IPS-15b (cell line): ENCODE results near the gene DYNC1I2.
A peak's percentile ranks its signal among the peaks of the same experiment; 100 is the strongest.

Source experiments
- H3K27me3 ChIP-seq: one replicate; pipeline ENCODE4 v1.6.1; 2013; ENCODE audit warnings: low read length; ENCODE audit not compliant: control insufficient read depth, insufficient read depth
- H3K36me3 ChIP-seq: one replicate; pipeline ENCODE4 v1.6.1; 2013; ENCODE audit warnings: low read length; ENCODE audit not compliant: control insufficient read depth, insufficient read depth
- H3K4me1 ChIP-seq: one replicate; pipeline ENCODE4 v1.6.1; 2013; ENCODE audit warnings: mild to moderate bottlenecking, low read length; ENCODE audit not compliant: control insufficient read depth, insufficient read depth
- H3K4me3 ChIP-seq: one replicate; pipeline ENCODE4 v1.5.1; 2013; ENCODE audit warnings: low read depth, low read length
- H3K9ac ChIP-seq: one replicate; pipeline ENCODE4 v1.6.1; 2013; ENCODE audit warnings: low read depth, mild to moderate bottlenecking, low read length
- H3K9me3 ChIP-seq: one replicate; pipeline ENCODE4 v1.6.1; 2013; ENCODE audit warnings: mild to moderate bottlenecking, low read length; ENCODE audit not compliant: control insufficient read depth, insufficient read depth

DYNC1I2 gene

DNA sequence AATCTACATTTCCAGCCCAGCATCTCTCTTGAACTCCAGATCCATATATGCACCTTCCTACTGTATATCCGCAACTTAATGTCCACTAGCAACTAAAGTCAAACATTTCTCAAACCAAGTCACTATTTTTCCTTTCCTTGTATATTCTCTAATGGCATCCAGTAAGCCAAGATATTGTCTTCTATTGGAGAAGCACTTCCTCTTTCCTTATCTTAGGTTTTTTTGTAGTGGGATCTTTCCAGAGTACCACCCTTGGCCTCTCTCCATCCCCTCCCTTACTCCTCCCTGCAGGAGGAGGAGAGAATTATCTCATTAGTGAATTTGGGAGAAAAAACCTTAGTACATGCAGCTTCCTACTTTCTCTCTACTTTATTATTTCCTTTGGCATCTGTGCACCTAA lies 8.7 kb upstream of the DYNC1I2 start:
- H3K9ac ChIP-seq: no peak overlapping the region
- no peaks in the 10 kb centered on the region for H3K36me3 ChIP-seq
- no peaks in the 10 kb centered on the region for H3K9me3 ChIP-seq
- H3K4me1 ChIP-seq: peaks cover 3% of the 10 kb centered on the region
- no peaks in the 10 kb centered on the region for H3K27me3 ChIP-seq
- H3K4me3 ChIP-seq: no peak overlapping the region

DNA sequence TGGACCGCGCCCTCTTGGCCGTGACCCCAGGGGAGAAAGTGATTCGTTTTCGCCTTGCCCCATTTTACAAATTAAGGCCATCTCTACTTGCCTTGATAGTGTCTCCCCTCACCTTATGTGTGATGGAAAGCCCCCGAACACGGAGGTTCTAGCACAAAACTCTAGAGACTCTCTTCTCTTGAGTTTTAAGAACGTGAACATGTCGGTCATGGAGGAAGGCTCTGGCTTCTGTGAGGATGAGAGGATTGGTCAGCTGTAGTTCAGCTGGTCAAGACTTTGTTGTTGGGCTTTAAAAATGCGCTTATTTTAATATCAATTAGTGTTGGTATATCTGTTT lies 828 bp downstream of the DYNC1I2 start:
- H3K27me3 ChIP-seq: no peaks in the 10 kb centered on the region
- peak overlapping the region; percentile 91 for H3K4me3 ChIP-seq
- peak overlapping the region; percentile 90 for H3K9ac ChIP-seq
- no peaks in the 10 kb centered on the region for H3K9me3 ChIP-seq
- no peaks in the 10 kb centered on the region for H3K36me3 ChIP-seq
- peaks cover 10% of the 10 kb centered on the region for H3K4me1 ChIP-seq

DNA sequence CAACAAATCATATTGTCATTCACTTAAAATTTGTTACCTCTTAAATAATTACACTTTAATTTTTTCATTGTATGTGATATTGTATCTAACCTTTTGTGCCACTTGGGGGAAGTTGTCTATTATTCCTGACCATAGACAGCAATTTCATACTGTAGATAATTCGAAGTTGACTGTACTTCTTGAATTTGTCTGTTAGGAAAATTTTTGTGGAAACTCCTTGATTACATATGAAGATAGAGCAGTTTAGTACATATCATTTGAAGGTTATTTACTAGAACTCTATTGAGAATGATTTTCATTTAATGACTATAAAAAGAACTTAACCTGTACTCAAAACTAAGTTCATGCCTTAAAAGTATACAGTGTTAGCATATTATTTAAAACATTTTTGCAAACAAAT lies 5.1 kb downstream of the DYNC1I2 start:
- H3K4me3 ChIP-seq: no peak overlapping the region
- no peaks in the 10 kb centered on the region for H3K36me3 ChIP-seq
- no peaks in the 10 kb centered on the region for H3K27me3 ChIP-seq
- no peaks in the 10 kb centered on the region for H3K9me3 ChIP-seq
- H3K9ac ChIP-seq: no peak overlapping the region
- peaks cover 10% of the 10 kb centered on the region for H3K4me1 ChIP-seq

DNA sequence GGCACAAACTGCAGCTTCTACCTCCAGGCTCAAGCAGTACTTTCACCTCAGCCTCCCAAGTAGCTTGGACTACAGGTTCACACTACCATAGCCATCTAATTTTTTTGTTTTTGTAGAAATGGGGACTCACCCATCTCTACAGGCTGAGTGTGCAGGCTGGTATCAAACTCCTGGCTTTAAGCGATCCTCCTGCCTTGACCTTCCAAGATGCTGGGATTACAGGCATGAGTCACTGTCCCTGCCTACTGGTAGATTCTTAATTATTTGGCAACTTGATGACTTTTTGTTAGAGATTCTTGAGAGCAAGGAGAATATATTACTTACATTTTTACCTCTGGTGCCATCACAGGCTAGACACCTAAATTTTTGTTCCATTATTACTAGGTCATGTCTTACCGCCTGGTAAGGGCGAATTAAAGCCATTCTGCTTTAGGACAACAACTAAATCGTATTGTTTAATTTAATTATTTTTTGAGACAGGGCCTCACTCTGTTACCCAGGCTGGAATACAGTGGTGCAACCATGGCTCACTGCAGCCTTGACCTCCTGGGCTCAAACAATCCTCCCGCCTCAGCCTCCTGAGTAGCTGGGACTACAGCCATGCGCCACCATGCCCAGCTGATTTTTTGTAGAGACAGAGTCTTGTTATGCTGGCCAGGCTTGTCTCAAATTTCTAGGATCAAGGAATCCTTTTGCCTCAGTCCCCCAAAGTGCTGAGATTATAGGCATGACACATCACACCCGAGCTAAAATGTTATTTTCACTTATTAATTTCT lies 15.7 kb downstream of the DYNC1I2 start:
- H3K27me3 ChIP-seq: no peaks in the 10 kb centered on the region
- no peak overlapping the region for H3K9ac ChIP-seq
- H3K9me3 ChIP-seq: no peaks in the 10 kb centered on the region
- no peaks in the 10 kb centered on the region for H3K36me3 ChIP-seq
- no peak overlapping the region for H3K4me3 ChIP-seq
- no peaks in the 10 kb centered on the region for H3K4me1 ChIP-seq

DNA sequence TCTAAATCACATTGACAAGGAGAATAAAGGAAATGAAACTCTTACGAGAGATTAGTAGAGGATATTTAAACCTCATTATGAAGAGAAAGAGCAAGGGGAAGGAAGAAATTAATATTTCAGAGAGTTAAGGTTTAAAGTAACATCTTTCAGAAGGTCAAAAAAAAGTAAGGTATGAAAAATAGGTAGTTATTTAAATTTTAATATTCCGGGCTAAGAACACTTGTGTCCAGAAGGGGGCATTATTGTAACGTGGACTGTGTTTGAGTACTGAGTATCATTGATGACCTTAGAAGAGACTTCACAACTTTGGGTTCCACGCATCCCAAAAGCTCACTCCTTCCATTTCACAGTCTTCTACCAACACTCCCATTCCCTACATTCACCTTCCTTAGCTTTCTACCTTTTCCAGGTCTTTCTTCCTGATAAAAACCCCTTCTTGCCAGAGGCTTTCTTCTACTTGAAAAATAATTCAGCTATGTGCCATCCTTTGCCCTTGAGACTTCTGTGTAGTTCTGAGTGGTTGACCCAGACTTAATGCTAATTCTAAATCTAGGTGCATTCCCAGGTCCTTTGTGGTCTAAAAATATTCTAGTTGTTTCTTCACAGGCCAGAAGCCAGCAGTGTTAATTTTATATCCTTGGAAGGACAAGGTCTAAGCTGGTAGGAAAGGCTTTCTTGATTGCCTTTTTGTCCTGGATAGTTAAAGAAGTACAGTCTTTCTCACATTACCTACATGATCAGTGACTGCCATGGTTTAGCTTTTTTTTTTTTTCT lies 16.5 kb downstream of the DYNC1I2 start:
- Histone ChIP-seq H3K4me3 (no peak overlapping the region), H3K36me3 (no peaks in the 10 kb centered on the region), H3K9me3 (no peaks in the 10 kb centered on the region), H3K9ac (no peak overlapping the region), H3K27me3 (no peaks in the 10 kb centered on the region), H3K4me1 (no peaks in the 10 kb centered on the region)

DNA sequence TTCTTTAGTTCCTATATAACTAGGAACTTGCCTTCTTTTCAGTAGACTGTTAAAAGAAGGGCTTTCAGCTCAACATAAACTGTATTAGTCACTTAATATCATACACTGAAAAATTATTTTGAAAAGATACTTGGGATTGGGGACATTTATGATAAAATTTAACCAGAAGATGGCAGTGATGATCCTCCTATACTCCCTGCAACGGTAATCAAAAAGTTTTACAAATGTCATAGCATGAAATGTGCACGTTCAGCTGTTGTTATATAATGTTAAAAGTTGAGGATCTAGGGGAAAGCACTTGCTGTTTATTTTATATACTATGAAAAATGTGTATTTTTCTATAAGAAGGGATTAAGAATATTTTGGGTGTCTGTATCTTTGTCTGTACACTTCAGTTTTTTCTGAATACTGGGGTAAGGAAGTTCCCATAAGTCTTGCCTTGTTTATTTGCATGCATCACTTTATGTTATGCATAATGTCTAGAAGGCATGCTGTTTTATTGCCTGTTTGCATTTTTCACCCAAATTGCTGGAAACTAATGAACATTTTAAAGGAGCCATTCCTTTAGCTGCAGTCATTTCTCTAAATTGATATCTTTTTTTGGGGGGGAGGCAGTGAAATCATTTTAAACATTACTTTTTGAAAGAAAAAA lies 19.0 kb downstream of the DYNC1I2 start:
- Histone ChIP-seq H3K4me3 (no peak overlapping the region), H3K9me3 (no peaks in the 10 kb centered on the region), H3K36me3 (no peaks in the 10 kb centered on the region), H3K4me1 (no peaks in the 10 kb centered on the region), H3K27me3 (no peaks in the 10 kb centered on the region), H3K9ac (no peak overlapping the region)

DNA sequence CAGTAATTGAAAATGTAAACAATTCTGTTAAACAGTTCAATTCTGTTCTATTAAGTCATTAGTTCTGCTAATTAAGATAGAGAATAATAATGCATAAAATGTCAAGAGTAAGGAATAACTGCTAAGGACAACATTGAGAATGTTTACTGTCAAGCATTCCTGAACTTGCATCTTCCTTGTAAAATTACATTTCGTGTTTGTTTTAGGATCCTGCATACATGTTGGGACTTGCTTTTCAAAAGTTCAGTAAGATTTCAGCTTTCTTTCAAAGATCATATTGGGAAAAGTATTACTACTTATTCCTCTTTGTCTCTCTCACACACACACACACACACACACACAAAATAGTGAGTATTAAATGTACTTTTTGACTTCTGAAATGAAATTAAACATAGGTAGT lies 20.5 kb downstream of the DYNC1I2 start:
- H3K9me3 ChIP-seq: no peaks in the 10 kb centered on the region
- H3K27me3 ChIP-seq: no peaks in the 10 kb centered on the region
- no peak overlapping the region for H3K9ac ChIP-seq
- no peak overlapping the region for H3K4me3 ChIP-seq
- H3K36me3 ChIP-seq: no peaks in the 10 kb centered on the region
- H3K4me1 ChIP-seq: no peaks in the 10 kb centered on the region

DNA sequence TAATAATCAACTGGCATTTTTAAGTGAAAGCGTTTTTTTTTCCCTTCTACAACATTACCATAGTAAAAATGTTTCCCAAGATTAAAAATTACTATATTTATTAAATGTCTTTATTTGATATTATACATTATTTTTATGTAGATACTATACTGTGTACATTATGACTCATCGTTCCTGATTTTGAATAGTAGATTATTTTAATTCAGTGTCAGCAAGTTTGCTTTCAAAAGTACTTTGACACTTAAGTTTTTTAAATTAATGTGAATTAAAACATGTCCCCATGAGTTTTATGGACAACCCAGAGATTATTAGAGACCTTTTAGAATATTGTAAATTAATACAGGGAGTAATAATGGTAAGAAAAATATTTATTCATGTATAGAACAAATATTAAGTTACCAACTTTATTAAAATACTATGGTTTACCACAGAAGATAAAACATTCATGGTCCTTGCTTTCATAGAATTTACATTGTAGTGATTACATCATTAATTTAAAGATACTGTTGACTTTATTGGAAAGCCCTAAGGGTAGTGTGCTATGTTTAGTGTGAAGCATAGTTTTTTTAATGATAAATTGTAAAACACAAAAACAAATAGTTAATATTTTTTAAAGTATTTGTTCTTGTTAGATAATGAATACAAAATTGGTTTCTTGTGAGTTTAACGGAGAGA lies 21.9 kb downstream of the DYNC1I2 start:
- H3K9me3 ChIP-seq: no peaks in the 10 kb centered on the region
- H3K4me1 ChIP-seq: no peaks in the 10 kb centered on the region
- no peak overlapping the region for H3K9ac ChIP-seq
- no peaks in the 10 kb centered on the region for H3K27me3 ChIP-seq
- no peaks in the 10 kb centered on the region for H3K36me3 ChIP-seq
- H3K4me3 ChIP-seq: no peak overlapping the region

DNA sequence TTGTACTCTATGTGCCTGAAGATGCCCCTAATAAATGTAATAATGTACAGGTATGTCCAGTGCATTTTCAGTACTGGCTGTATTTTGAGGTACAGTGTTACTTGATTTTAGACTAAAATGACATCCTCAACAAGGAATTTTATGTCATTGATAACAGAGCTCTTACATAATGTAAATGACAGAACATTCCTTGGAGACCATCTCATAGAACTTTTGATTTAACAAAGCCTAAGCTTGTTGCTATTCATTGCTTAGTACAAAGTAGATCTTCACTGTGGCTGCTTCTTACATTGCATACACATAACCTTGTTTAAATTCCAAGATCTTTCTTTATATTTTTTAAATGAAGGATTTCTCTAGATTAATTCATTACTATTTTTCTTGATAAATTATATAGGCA lies 24.1 kb downstream of the DYNC1I2 start:
- no peak overlapping the region for H3K4me3 ChIP-seq
- H3K27me3 ChIP-seq: no peaks in the 10 kb centered on the region
- H3K9ac ChIP-seq: no peak overlapping the region
- H3K36me3 ChIP-seq: no peaks in the 10 kb centered on the region
- no peaks in the 10 kb centered on the region for H3K4me1 ChIP-seq
- H3K9me3 ChIP-seq: no peaks in the 10 kb centered on the region

DNA sequence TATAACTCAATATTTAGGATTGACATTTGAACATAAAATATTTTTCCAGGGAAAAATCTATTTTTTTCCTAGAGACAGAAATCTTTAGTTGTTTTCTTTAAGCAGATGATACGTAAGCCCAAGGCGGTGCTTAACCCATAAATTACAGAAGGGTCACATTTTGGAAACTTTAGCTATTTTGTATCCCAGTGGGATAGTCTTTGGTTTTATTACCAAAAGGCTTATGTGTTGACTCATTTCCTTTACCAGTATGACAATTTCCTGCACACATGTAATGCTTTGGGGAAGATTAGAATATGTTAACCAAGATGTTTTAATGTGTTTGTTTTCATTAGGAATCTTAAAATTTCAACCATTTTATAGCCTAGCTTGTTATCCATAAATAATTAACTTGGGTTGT lies 24.8 kb downstream of the DYNC1I2 start:
- Histone ChIP-seq H3K9me3 (no peaks in the 10 kb centered on the region), H3K4me1 (no peaks in the 10 kb centered on the region), H3K4me3 (no peak overlapping the region), H3K27me3 (no peaks in the 10 kb centered on the region), H3K9ac (no peak overlapping the region), H3K36me3 (no peaks in the 10 kb centered on the region)

DNA sequence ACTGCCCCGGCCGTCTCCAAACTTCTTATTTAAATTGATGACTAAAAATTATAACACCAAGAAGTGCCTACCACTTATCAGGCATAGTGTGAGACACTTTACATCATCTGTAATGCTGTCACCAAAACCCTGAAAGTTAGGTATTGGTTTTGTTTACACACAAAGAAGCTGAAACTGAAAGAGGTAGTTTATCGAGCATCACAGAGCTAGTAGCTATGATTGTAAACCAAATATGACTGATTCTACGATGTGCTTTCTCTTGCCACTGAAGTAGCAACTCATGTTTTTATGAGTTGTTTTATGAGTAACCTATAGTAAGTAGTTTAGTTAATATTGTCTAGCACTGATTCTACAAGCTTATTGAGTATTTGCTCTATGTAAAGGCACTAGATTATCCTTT lies 31.5 kb downstream of the DYNC1I2 start:
- Histone ChIP-seq H3K36me3 (no peaks in the 10 kb centered on the region), H3K9ac (no peak overlapping the region), H3K9me3 (no peaks in the 10 kb centered on the region), H3K27me3 (no peaks in the 10 kb centered on the region), H3K4me3 (no peak overlapping the region), H3K4me1 (no peaks in the 10 kb centered on the region)
